ENCODE results near the gene BEGAIN. TPM values are rescaled to one million over a fixed set of nuclear protein-coding genes. Genes with fewer than 3 reads are reported as not detected.
A peak's percentile ranks its signal among the peaks of the same experiment; 100 is the strongest.

The BEGAIN gene
- total and polyA plus RNA-seq, 12 donors, result 0.20 to 4.3 (median 0.83) TPM

DNA sequence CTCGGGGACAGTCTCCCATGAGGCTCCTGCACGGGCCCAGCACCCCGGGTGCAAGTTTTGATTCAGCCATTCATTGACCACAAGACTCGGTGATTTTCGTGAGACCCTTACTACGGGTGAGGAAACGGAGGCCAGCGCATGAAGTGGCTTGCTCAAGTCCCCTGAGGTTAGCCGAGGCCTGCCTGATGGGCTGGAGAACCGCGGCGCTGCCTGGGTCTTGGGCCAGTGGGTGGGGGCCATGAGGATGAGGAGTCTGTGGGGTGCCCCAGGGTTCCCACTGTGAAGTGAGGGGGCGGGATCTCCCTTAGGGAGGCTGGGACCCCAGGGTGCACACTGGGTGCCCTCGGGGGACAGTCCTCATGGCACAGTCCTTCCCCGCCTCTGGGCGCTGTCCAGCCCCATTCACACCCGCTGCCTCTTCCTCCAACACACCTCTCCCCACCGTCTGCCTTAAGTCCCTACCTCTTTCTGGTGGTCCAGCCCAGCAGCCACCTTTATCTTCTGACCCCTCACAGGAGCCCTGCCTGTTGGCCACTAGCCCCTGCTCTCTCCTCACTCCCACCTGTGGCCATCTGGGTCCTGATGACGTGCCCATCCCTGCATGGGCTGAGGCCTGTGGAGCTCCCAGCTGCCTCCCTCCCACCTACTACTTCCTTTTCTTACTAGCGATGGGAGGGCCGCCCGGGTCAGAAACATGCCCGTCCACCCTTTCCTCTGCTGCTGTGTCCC, 16.3 kb downstream of the BEGAIN start:
- H3K36me3 ChIP-seq, result no peaks in the 10 kb centered on the region
- whole genome bisulfite sequencing, 2 donors, result 72 to 77% methylated on average over 23 of the region's 23 CpGs
- no peak overlapping the region for H3K4me3 ChIP-seq
- peaks cover 0 to 22% (median 15%) of the 10 kb centered on the region in 9 donors for H3K4me1 ChIP-seq
- ATAC-seq, result no peak
- peaks cover 0 to 93% (median 83%) of the 10 kb centered on the region in 7 donors for H3K27me3 ChIP-seq
- DNase-seq, result no peak
- TF ChIP-seq, protein P1, sequence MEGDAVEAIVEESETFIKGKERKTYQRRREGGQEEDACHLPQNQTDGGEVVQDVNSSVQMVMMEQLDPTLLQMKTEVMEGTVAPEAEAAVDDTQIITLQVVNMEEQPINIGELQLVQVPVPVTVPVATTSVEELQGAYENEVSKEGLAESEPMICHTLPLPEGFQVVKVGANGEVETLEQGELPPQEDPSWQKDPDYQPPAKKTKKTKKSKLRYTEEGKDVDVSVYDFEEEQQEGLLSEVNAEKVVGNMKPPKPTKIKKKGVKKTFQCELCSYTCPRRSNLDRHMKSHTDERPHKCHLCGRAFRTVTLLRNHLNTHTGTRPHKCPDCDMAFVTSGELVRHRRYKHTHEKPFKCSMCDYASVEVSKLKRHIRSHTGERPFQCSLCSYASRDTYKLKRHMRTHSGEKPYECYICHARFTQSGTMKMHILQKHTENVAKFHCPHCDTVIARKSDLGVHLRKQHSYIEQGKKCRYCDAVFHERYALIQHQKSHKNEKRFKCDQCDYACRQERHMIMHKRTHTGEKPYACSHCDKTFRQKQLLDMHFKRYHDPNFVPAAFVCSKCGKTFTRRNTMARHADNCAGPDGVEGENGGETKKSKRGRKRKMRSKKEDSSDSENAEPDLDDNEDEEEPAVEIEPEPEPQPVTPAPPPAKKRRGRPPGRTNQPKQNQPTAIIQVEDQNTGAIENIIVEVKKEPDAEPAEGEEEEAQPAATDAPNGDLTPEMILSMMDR (IDR thresholded peaks at IDR 0.05), result no peak
- H3K9me3 ChIP-seq, result no peaks in the 10 kb centered on the region
- intact Hi-C loops (cut with DNase I), result no loop called here
- no peak overlapping the region for H3K27ac ChIP-seq

DNA sequence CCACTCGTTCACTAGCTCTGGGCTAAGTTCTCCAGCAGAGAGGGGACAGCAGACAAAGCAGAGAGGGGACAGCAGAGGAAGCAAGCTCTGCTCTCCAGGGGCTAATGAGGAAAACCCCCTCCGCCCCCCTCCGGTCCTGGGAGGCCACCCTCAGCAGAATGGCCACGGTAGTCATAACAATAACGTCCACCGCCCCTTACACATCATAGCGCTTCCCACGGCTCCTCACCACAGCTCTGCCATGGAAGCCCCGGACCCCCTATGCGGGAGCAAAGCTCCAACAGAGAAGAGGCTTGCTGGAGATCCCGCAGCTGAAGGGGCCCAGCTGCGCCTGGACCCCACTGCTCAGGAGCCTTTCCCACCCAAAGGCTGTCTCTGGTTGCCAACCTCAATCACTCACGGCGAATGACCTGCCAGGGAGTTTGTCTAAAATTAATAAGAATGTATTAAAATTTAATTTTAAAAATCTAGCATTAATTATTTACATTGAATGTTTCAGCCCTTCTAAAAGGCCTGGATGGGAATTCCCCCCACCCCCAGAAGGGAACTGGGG, 17.4 kb downstream of the BEGAIN start:
- TF ChIP-seq, protein P1 (IDR thresholded peaks at IDR 0.05), result no peak
- WGBS, 2 donors, result 30 to 32% methylated on average over 14 of the region's 14 CpGs
- Histone ChIP-seq H3K4me1 (peaks cover 0 to 22% (median 15%) of the 10 kb centered on the region in 9 donors), H3K27me3 (peaks cover 0 to 96% (median 93%) of the 10 kb centered on the region in 7 donors), H3K4me3 (peak overlapping the region in 1 of 10 donors; percentile 51), H3K27ac (no peak overlapping the region), H3K9me3 (no peaks in the 10 kb centered on the region), H3K36me3 (no peaks in the 10 kb centered on the region)
- no peak for DNase-seq
- intact Hi-C loops (cut with DNase I), result no loop called here
- no peak for ATAC-seq

DNA sequence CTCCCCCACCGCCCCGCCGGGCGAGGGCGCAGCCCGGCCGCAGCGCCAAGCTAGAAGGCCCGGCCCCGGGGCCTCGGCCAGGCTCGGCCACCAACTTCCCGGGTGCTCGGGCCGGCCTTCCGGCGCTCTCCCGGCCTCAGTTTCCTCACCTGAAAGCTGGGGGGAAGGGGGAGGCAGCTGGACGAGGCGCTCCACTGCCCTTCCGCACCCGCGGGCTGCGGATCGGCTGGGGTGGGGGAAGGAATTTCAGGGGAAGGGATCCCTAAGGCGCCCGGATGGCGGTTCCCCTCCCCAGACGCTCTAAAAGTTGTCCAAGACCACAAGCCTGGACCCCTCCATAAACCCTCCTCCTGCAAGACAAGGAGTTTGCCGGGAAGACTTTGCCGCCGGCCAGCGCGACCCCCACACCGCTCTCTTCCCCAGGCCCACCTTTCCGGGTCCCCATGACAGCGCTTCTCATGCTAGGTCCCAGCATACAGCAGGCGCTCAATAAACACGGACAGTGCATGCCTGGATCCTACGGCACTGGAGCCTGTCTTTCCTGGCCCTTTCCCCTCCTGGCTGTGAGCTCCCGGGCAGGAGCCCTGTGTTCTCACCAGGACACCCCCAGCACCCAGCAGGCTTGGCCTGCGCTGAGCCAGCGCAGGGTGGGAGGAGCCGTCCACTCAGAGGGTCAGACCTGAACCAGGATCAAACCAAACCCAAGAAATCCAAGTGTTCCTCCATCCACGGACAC, 18.1 kb downstream of the BEGAIN start:
- H3K4me3 ChIP-seq, result peak overlapping the region in 9 of 10 donors; percentile 39 to 57 (median 51)
- H3K4me1 ChIP-seq, result peaks cover 0 to 22% (median 15%) of the 10 kb centered on the region in 9 donors
- no peak overlapping the region for H3K27ac ChIP-seq
- no peak for DNase-seq
- intact Hi-C loops (cut with DNase I), result no loop called here
- no peaks in the 10 kb centered on the region for H3K9me3 ChIP-seq
- H3K36me3 ChIP-seq, result no peaks in the 10 kb centered on the region
- WGBS, 2 donors, result 4% methylated on average over 43 to 45 of the region's 45 CpGs
- no peak for ATAC-seq
- H3K27me3 ChIP-seq, result peaks cover 0 to 94% (median 89%) of the 10 kb centered on the region in 7 donors
- TF ChIP-seq, protein P1 (IDR thresholded peaks at IDR 0.05), result no peak

DNA sequence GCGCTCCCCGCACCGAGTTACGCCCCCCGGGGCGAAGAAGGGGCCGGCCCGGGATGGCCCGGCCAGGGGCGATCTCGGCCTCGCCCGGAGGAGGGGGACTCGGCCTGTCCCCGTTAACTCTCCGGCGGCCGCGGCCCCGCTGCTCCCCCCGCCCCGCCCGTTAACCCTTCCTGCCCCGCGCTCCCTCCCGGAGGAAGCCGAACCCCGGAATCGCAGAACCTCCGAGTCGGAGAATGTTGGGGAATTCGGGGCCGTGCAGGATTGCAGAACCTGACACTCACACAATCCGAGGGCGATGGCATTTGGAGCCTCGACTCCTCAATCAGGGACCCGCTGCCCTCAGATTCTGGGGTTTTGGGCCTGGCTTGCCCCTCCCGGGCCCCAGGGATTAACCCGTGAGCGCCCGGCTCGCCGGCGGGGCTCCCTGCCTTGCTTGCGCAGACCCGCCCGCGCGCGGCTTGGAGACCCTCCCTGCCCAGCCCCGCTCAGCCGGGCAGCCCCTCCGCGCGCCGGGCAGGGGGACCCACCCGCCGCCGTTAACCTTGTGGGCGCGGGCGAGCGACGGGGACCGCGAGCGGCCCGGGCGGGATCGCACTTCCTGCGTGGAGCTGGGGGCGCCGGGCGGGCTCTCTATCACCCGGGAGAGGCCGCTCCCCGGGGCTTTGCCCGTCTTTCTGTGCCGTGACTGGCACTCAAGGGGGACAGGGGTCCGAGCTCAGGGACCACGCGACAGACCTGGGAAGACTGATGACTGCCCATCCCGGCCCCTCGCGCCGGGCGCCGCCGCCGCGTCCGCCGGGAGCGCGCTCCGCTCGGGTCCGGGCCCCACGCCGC, 18.8 kb downstream of the BEGAIN start:
- 0% methylated on average over 86 to 100 of the region's 100 CpGs for WGBS, 2 donors
- Histone ChIP-seq H3K4me3 (peak overlapping the region; percentile 22 to 57 (median 50)), H3K9me3 (no peaks in the 10 kb centered on the region), H3K27ac (no peak overlapping the region), H3K4me1 (peaks cover 0 to 22% (median 15%) of the 10 kb centered on the region in 9 donors), H3K27me3 (peaks cover 0 to 86% (median 81%) of the 10 kb centered on the region in 7 donors), H3K36me3 (no peaks in the 10 kb centered on the region)
- intact Hi-C loops (cut with DNase I), result no loop called here
- ATAC-seq (no peak), DNase-seq (no peak)
- TF ChIP-seq, protein P1 (IDR thresholded peaks at IDR 0.05), result no peak
